SK-N-SH (cell line): ENCODE results near the gene UEVLD.

Experiments used
- EP300 ChIP-seq, 2 experiments: IDR thresholded peaks; 2 replicates each; pipeline versions ENCODE4 v1.4.0 to v1.6.1; 2012; ENCODE audit warnings: borderline replicate concordance in 1 of 2, low read depth in 1 of 2, low read length in 1 of 2
- GABPA ChIP-seq: IDR thresholded peaks from 2 replicates; pipeline ENCODE4 v1.4.0; 2012; ENCODE audit warnings: low read depth, mild to moderate bottlenecking
- MEF2A ChIP-seq: IDR thresholded peaks from 2 replicates; pipeline ENCODE4 v1.4.0; 2012; ENCODE audit warnings: low read depth, borderline replicate concordance
- POLR2AphosphoS5 ChIP-seq: IDR thresholded peaks from 2 replicates; pipeline ENCODE4 v1.6.1; 2012; ENCODE audit warnings: low read depth, low read length
- RCOR1 ChIP-seq: fragments of 150-350 bp; IDR thresholded peaks from 2 replicates; pipeline ENCODE4 v1.6.1; 2017; ENCODE audit warnings: antibody characterized with exemption, low read length
- TF ChIP-seq, protein P1 (sequence below): fragments of 200-600 bp; sonication (generic); IDR thresholded peaks from 2 replicates; pipeline ENCODE4 v1.6.1; 2017; ENCODE audit warnings: antibody characterized with exemption, mild to moderate bottlenecking, moderate library complexity
- TF ChIP-seq, protein P2 (sequence below): IDR thresholded peaks from 2 replicates; pipeline ENCODE4 v1.4.0; 2012; ENCODE audit warnings: low read depth

DNA sequence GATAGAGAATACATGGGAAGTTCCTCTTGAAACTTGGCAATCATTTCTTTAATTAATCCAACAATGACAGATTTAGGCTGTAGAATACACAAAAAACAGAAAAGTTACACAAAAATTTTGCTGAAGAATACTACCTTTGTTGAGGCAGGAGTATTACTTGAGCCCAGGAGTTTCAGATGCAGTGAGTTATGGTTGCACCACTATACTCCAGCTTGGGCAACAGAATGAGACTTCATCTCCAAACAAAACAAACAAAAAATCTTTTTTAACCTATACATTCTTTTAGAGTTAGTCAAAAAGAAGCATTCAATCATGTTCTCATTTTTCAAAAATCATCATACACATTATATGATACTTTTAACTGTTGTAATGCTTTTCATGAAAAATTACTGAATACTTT, 22.1 kb downstream of the UEVLD start:
- TF ChIP-seq GABPA (no peak), EP300 (IDR thresholded peaks at IDR 0.05; ENCODE audit: borderline replicate concordance in 1 of 2, low read depth in 1 of 2, low read length in 1 of 2) (no peak), POLR2AphosphoS5 (no peak), MEF2A (no peak), RCOR1 (no peak)
- TF ChIP-seq, protein P1, sequence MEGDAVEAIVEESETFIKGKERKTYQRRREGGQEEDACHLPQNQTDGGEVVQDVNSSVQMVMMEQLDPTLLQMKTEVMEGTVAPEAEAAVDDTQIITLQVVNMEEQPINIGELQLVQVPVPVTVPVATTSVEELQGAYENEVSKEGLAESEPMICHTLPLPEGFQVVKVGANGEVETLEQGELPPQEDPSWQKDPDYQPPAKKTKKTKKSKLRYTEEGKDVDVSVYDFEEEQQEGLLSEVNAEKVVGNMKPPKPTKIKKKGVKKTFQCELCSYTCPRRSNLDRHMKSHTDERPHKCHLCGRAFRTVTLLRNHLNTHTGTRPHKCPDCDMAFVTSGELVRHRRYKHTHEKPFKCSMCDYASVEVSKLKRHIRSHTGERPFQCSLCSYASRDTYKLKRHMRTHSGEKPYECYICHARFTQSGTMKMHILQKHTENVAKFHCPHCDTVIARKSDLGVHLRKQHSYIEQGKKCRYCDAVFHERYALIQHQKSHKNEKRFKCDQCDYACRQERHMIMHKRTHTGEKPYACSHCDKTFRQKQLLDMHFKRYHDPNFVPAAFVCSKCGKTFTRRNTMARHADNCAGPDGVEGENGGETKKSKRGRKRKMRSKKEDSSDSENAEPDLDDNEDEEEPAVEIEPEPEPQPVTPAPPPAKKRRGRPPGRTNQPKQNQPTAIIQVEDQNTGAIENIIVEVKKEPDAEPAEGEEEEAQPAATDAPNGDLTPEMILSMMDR, result no peak
- TF ChIP-seq, protein P2, sequence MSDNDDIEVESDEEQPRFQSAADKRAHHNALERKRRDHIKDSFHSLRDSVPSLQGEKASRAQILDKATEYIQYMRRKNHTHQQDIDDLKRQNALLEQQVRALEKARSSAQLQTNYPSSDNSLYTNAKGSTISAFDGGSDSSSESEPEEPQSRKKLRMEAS, result no peak
